H1 (cell line): ENCODE results near the gene HS3ST5. TPM values are rescaled to one million over a fixed set of nuclear protein-coding genes. Genes with fewer than 3 reads are reported as not detected.

ENCODE experiments used
- CTCF ChIA-PET: fragments of 300-600 bp; sonication (Branson Sonifier 250); formaldehyde crosslinking; loops from one replicate; lab custom pipeline; 2021; ENCODE audit not compliant: partially characterized antibody; lab: Charles Lee
- POLR2A ChIA-PET: fragments of 300-600 bp; sonication (Branson Sonifier 250); formaldehyde crosslinking; loops from one replicate; lab custom pipeline; 2021; ENCODE audit warnings: inconsistent platforms; ENCODE audit not compliant: partially characterized antibody; lab: Charles Lee
- DNase-seq, 2 experiments: peaks; one replicate each; pipeline versions ENCODE4 v3.0.0 to v3.0.0-alpha.2; 2010 to 2022; ENCODE audit warnings: low spot score in 2 of 2, low read depth in 1 of 2, mixed read lengths in 1 of 2
- FAIRE-seq: peaks from 2 replicates; lab custom pipeline; 2011; peaks lifted over from hg19 to GRCh38; lab: Jason Lieb, UNC
- H2AFZ ChIP-seq: 2 replicates; pipeline ENCODE4 v1.8.1; 2012; ENCODE audit warnings: low read length, inconsistent platforms
- H2AK5ac ChIP-seq: 2 replicates; pipeline ENCODE4 v1.6.1; 2013; ENCODE audit warnings: low read depth, low read length
- H2BK120ac ChIP-seq: replicated peaks from 2 replicates; pipeline ENCODE3; 2013; ENCODE audit warnings: low read depth, low read length, inconsistent platforms
- H2BK12ac ChIP-seq: 2 replicates; pipeline ENCODE4 v1.6.1; 2013; ENCODE audit warnings: low read depth, low read length
- H2BK15ac ChIP-seq: 2 replicates; pipeline ENCODE4 v1.6.1; 2013; ENCODE audit warnings: low read length
- H2BK20ac ChIP-seq: 2 replicates; pipeline ENCODE4 v1.6.1; 2013; ENCODE audit warnings: low read length
- H2BK5ac ChIP-seq: 2 replicates; pipeline ENCODE4 v1.6.1; 2013; ENCODE audit warnings: low read depth, low read length
- H3K14ac ChIP-seq: 2 replicates; pipeline ENCODE4 v1.6.1; 2013; ENCODE audit warnings: inconsistent platforms; ENCODE audit not compliant: insufficient read length
- H3K18ac ChIP-seq: 2 replicates; pipeline ENCODE4 v1.6.1; 2013; ENCODE audit warnings: low read length; ENCODE audit errors: extremely low read depth
- H3K23ac ChIP-seq: 2 replicates; pipeline ENCODE4 v1.6.1; 2013; ENCODE audit warnings: inconsistent platforms; ENCODE audit not compliant: insufficient read length
- H3K23me2 ChIP-seq: 2 replicates; pipeline ENCODE4 v1.6.1; 2013; ENCODE audit warnings: low read depth, low read length
- H3K27ac ChIP-seq: 2 replicates; pipeline ENCODE4 v1.6.1; 2011; ENCODE audit warnings: low read depth, low read length, inconsistent platforms
- H3K27me3 ChIP-seq, 4 experiments: replicated peaks in 1 of 4; 1 replicate in 1 of 4; 2 replicates in 3 of 4; pipeline versions ENCODE4 v1.6.1 to v1.8.1; 2011 to 2013; ENCODE audit warnings: low read length in 3 of 4, mild to moderate bottlenecking in 3 of 4, inconsistent platforms in 2 of 4, mixed read lengths in 2 of 4, moderate library complexity in 1 of 4; ENCODE audit not compliant: control insufficient read depth in 3 of 4, insufficient read depth in 3 of 4; ENCODE audit errors: extremely low read depth in 1 of 4
- H3K36me3 ChIP-seq, 4 experiments: 2 replicates each; pipeline versions ENCODE4 v1.6.1 to v1.8.1; 2011 to 2013; ENCODE audit warnings: mild to moderate bottlenecking in 4 of 4, low read length in 3 of 4, moderate library complexity in 2 of 4, control low read depth in 1 of 4, inconsistent platforms in 1 of 4; ENCODE audit not compliant: insufficient read depth in 4 of 4, control insufficient read depth in 2 of 4
- H3K4ac ChIP-seq: replicated peaks from 2 replicates; pipeline ENCODE3; 2013; ENCODE audit warnings: low read length, low read depth, mixed read lengths, inconsistent platforms; ENCODE audit not compliant: insufficient read length
- H3K4me1 ChIP-seq, 4 experiments: replicated peaks in 1 of 4; 1 replicate in 1 of 4; 2 replicates in 3 of 4; pipeline versions ENCODE4 v1.6.1 to v1.8.1; 2011 to 2013; ENCODE audit warnings: low read length in 3 of 4, inconsistent platforms in 2 of 4, mixed read lengths in 1 of 4; ENCODE audit not compliant: insufficient read depth in 4 of 4, control insufficient read depth in 3 of 4
- H3K4me2 ChIP-seq, 2 experiments: 2 replicates each; pipeline versions ENCODE4 v1.6.1 to v1.8.1; 2011 to 2013; ENCODE audit warnings: low read depth in 2 of 2, low read length in 2 of 2, control low read depth in 1 of 2, inconsistent platforms in 1 of 2, mild to moderate bottlenecking in 1 of 2; ENCODE audit not compliant: insufficient read depth in 1 of 2
- H3K4me3 ChIP-seq, 4 experiments: fragments of 200-600, 300-600 bp in 1 of 4; sonication (generic), shearing (Covaris generic), sonication (Bioruptor Twin) in 1 of 4; 2 replicates each; pipeline versions ENCODE4 v1.5.1 to v1.8.1; 2011 to 2016; ENCODE audit warnings: low read length in 4 of 4, low read depth in 3 of 4, control low read depth in 2 of 4, inconsistent platforms in 2 of 4, mild to moderate bottlenecking in 2 of 4, mixed read lengths in 1 of 4, moderate library complexity in 1 of 4; ENCODE audit not compliant: insufficient read depth in 2 of 4; ENCODE audit errors: extremely low read depth in 1 of 4
- H3K56ac ChIP-seq: replicated peaks from 2 replicates; pipeline ENCODE3; 2013; ENCODE audit warnings: low read depth, mild to moderate bottlenecking, mixed read lengths, low read length, inconsistent platforms; ENCODE audit not compliant: insufficient read length
- H3K79me1 ChIP-seq: 2 replicates; pipeline ENCODE4 v1.6.1; 2013; ENCODE audit warnings: low read depth, low read length, control low read depth
- H3K79me2 ChIP-seq, 2 experiments: 2 replicates each; pipeline versions ENCODE4 v1.6.1 to v1.8.1; 2012 to 2013; ENCODE audit warnings: low read length in 2 of 2, mild to moderate bottlenecking in 2 of 2, inconsistent platforms in 1 of 2; ENCODE audit not compliant: insufficient read depth in 2 of 2, control insufficient read depth in 1 of 2
- H3K9ac ChIP-seq, 4 experiments: replicated peaks in 1 of 4; 1 replicate in 1 of 4; 2 replicates in 3 of 4; pipeline versions ENCODE4 v1.6.1 to v1.8.1; 2011 to 2013; ENCODE audit warnings: low read depth in 3 of 4, low read length in 3 of 4, control low read depth in 2 of 4, mild to moderate bottlenecking in 2 of 4, moderate library complexity in 2 of 4, inconsistent platforms in 1 of 4; ENCODE audit errors: extremely low read depth in 1 of 4
- H3K9me3 ChIP-seq, 2 experiments: 2 replicates each; pipeline versions ENCODE4 v1.6.1 to v1.8.1; 2012 to 2013; ENCODE audit warnings: mild to moderate bottlenecking in 2 of 2, moderate library complexity in 2 of 2, control low read depth in 1 of 2, inconsistent platforms in 1 of 2, low read depth in 1 of 2, low read length in 1 of 2, mixed read lengths in 1 of 2; ENCODE audit not compliant: insufficient read depth in 2 of 2
- H4K20me1 ChIP-seq, 2 experiments: replicated peaks in 1 of 2; 2 replicates each; pipeline versions ENCODE3 to v1.8.1; 2011 to 2013; ENCODE audit warnings: inconsistent platforms in 2 of 2, low read length in 2 of 2, mild to moderate bottlenecking in 1 of 2; ENCODE audit not compliant: insufficient read depth in 2 of 2, control insufficient read depth in 1 of 2
- H4K5ac ChIP-seq: 2 replicates; pipeline ENCODE4 v1.6.1; 2013; ENCODE audit warnings: low read length, low read depth, mixed read lengths, inconsistent platforms; ENCODE audit not compliant: insufficient read length
- H4K8ac ChIP-seq: 2 replicates; pipeline ENCODE4 v1.8.0; 2013; ENCODE audit warnings: mild to moderate bottlenecking, moderate library complexity, low read length, inconsistent platforms; ENCODE audit not compliant: insufficient read depth; ENCODE audit errors: extremely low read depth
- H4K91ac ChIP-seq: replicated peaks from 2 replicates; pipeline ENCODE3; 2013; ENCODE audit warnings: low read length, mixed read lengths, inconsistent platforms; ENCODE audit not compliant: insufficient read length
- KDM4A ChIP-seq: IDR thresholded peaks from one replicate; pipeline ENCODE4 v1.7.1; 2012; ENCODE audit warnings: low read depth, mild to moderate bottlenecking, moderate library complexity, low read length, inconsistent platforms; ENCODE audit not compliant: severe bottlenecking
- POU5F1 ChIP-seq: IDR thresholded peaks from 2 replicates; pipeline ENCODE4 v1.6.1; 2011; ENCODE audit warnings: low read depth, mild to moderate bottlenecking, low read length, moderate library complexity
- WGBS, 2 experiments: shearing (Covaris generic) in 1 of 2; methylation state at CpG; one replicate each; pipeline versions ENCODE4 v1.1.6 to v1.1.7; 2013 to 2015; ENCODE audit warnings: low lambda C conversion rate in 2 of 2, mixed read lengths in 2 of 2, inconsistent platforms in 1 of 2, low coverage in 1 of 2, missing lambda C conversion rate in 1 of 2; ENCODE audit not compliant: insufficient replicate concordance in 2 of 2, insufficient coverage in 1 of 2, insufficient read length in 1 of 2; ENCODE audit errors: extremely low coverage in 1 of 2, missing lambda C conversion rate in 1 of 2; 5-methylcytosine and 5-hydroxymethylcytosine counted together
- polyA plus RNA-seq, 7 experiments: library from polyadenylated mRNA; depleted of rRNA in 3 of 7; stranded (reverse) in 5 of 7; unstranded in 2 of 7; fragments of >200 nt in 5 of 7; fragments of 200-250 nt in 2 of 7; gene quantifications; 1 replicate in 5 of 7; 2 replicates in 1 of 7; 4 replicates in 1 of 7; pipeline versions ENCODE4 v1.2.1 to v1.2.3, GENCODE V29; 2011 to 2013; ENCODE audit warnings: missing spikeins in 2 of 7, mixed read lengths in 2 of 7
- total RNA-seq: library from RNA; stranded (reverse); fragmentation: NEBNext Ultra II Directional; extraction: Animal tissue kit (Norgen Biotek cat#: 25700); gene quantifications from 2 replicates; pipeline ENCODE4 v1.2.1, GENCODE V29; 2021

The HS3ST5 gene
- total and polyA plus RNA-seq, 2 of the 8 experiments (the other 6 are each of a cell fraction or from before 2014, with no cell fraction given) = 1.2 to 9.9 TPM

GRCh38 chr6:114319749-114320148 is 23.1 kb downstream of the HS3ST5 start:
- Histone ChIP-seq H3K9ac (no peak overlapping the region), H3K23ac (no peak overlapping the region), H3K27me3 (no peaks in the 10 kb centered on the region; a peak in 1 of 7 replicates), H3K18ac (no peak overlapping the region), H2BK5ac (no peak overlapping the region), H3K9me3 (no peaks in the 10 kb centered on the region), H4K8ac (no peak overlapping the region), H2AFZ (no peak overlapping the region), H3K4me1 (peaks cover 4 to 24% (median 14%) of the 10 kb centered on the region in 4 experiments; a peak in 6 of 7 replicates), H2AK5ac (no peak overlapping the region), H2BK20ac (no peak overlapping the region), H4K5ac (no peak overlapping the region), H3K79me1 (no peaks in the 10 kb centered on the region), H3K79me2 (peaks cover 0 to 81% of the 10 kb centered on the region in 2 experiments; a peak in 3 of 4 replicates), H2BK120ac (no peak overlapping the region), H3K36me3 (no peaks in the 10 kb centered on the region; a peak in 1 of 8 replicates), H4K20me1 (no peaks in the 10 kb centered on the region), H3K27ac (no peak overlapping the region), H3K4ac (no peak overlapping the region), H2BK15ac (no peak overlapping the region), H3K23me2 (no peaks in the 10 kb centered on the region), H2BK12ac (no peak overlapping the region), H3K56ac (no peak overlapping the region), H3K14ac (no peak overlapping the region), H4K91ac (no peak overlapping the region), H3K4me3 (peak overlapping the region in 1 of 4 experiments; percentile 27; a peak in 1 of 8 replicates), H3K4me2 (peak overlapping the region in 1 of 2 experiments; percentile 21; a peak in 1 of 4 replicates)
- DNase-seq = no peak
- ChIA-PET POLR2A (interaction anchor here (0.8 to 1.2 kb wide), 2 partner anchors 10 to 14 kb away, joined by 3 to 4 read pairs; no protein-coding TSS in a partner anchor), CTCF (interaction anchor here (0.9 kb wide), 1 partner anchor 15 kb away, joined by 4 read pairs; no protein-coding TSS in a partner anchor)
- FAIRE-seq = peak; percentile 48
- 28% methylated on average over 3 of the region's 3 CpGs; no CpG with 5 or more reads in 1 of the 2 experiments for WGBS, 2 experiments
- TF ChIP-seq POU5F1 (0 out of 2 replicates have a peak, but pooled peaks have one; percentile 36), KDM4A (no peak)
